Measurements from ENCODE around the gene CAMK2B.

CAMK2B gene

DNA sequence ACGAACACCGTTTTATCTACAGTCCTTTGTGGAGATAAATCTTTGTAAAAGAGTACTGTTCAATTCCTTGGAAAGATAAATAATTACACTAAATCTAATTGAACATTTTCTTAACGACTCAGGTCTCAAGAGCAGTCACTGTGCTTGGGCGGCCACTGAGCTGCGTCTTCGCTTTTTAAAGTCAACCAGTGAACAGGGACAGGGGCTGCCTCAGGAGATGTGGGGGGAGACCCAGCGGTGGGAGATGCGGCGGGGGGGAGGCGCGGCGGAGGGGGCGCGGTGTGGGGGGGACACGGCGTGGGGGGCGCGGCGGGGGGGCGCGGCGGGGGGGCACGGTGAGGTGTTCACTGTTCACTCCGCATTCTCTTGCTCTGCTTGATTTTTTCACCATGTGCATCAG is 39.8 kb downstream of the CAMK2B start:
- DNase-seq = no peak

DNA sequence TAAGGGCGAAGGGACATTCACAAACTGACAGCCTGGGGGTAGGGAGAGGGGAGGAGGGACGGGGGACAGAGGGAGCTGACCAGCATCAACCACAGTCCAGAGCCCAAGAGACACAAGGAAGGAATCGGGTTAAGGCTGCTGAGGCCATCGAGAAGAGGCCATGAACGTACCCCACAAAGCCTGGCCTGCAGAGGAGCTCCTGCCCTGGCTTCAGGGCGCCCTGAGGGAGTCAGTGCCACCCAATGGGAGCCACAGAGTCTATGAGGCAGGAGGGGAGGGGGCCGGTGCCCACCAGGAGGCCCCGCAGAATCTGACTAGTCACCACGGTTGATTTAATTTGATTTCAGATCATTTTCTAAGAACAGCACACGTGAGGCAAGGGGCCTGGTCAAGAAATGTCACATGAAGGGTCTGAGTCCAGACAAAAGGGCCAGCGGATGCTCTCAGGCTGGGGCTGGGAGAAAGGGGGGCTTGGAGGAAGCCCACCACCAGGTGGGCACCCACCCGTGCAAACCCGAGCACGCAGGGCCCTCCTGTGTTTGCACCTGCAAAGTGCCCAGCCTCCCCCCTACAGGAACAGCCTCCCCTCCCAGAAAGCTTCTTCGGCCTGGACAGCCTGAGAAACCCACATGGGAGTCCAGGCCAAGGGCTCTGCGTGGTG is 40.4 kb downstream of the CAMK2B start:
- no peak for DNase-seq

- DNase-seq = no peak
Observed at GRCh38 chr7:44284216-44284615, 41.2 kb downstream of the CAMK2B start.

DNA sequence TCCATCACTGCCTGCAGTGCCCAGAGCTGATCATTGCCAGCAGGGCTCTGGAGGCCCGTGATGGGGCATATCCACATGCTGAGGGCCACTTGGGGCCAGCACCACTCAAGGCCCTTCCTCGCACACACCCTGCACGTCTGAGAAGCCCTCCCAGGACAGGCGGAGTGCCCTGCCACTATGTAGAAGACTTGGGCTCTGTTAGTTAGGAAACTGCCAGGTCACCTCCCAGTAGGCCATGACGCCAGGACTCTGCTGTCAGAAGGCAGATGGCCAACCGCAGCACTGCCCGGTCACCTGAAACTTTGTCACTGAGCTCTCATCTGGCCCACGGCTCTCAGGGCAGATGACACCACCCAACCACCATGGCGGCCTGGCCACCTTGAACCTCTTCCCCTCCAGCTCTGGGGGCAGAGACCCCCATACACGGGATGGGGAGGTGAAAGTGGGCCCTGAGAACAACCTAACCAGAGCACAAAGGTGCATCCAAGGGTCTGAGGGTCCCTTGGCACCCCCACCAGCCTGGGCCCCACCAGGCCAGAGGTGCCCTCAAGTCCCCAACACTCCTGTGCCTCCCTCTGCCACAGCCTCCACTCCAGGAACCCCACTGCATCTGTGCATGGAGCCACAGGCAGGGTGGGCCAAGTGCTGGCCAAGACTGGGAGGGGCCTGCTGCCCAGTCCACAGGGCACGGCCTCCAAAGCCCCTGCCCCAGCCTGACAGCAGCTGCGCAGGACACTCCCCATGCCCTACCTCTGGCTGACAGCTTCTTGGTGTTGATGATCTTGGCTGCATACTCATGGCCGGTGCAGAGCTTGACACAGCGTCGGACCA is 41.8 kb downstream of the CAMK2B start:
- no peak for DNase-seq

- no peak for DNase-seq
Observed at GRCh38 chr7:44282601-44283171, 42.7 kb downstream of the CAMK2B start.

DNA sequence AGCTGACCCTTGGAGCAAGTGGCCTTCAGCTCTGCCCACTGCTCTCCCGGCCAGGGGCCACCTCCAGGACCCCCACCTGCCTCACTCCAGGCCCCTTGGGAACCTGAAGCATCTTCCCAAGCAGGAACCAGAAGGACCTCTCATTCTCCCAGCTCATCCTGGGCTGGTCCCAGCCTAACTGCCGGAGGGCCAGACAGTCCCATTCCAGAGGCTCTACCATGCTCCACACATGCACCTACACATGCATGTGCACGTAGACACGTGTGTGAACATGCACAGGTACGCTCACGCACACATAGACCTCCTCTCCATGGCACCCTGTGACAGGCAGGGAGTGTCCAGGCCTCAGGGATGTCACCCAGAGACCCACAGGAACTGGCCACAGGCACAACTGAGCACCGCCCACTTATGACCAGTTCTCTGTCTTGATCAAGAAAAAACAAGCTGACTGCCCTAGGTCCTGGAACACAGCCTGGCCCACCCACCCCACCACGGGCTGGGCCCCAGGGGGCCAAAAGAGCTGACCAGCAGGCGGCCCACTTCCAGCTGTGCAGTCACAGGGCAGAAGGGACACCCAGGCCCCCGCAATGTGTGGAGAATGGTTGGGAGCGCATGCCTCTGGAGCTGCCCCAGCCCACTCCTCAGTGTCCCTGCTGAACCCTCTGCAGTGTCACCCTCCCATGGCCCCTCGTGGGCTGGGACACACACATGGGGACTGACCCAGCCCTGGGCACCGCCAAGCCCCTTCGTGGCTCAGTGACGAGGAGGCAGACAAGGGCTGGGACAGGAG is 43.4 kb downstream of the CAMK2B start:
- DNase-seq = no peak

DNA sequence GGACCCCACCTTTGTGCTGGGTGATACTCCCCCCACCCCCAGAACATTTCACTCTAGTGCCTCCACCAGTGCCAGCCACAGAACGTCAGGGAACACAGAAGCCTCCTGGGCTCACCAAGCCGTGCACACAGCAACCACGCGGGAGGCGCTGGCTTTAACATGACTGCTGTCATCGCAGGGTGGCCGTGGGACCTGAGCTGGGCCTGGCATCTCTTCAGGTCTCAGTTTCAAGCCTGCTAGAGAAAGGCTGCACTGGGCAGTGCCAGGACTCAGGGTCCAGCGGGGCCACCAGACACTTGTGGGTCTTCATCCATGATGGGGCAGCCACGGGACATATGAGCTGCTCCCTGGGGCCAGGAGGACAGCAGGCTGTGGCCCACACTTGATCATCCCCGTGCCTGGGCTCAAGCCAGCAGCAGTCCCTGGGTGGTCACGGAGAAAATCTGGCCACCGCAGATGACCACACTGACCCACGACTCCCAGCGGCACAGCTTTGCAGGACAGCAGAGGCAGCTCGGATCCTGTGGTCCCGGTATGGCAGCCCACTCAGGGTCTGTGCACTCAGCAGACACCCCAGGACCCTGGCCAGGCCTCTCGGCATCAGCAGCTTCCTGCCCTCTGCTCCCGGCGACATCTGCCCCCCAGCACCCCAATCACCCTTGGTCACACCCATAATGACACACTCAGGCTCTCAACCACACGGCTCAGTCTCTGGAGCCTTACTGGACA is 44.2 kb downstream of the CAMK2B start:
- no peak for DNase-seq

DNA sequence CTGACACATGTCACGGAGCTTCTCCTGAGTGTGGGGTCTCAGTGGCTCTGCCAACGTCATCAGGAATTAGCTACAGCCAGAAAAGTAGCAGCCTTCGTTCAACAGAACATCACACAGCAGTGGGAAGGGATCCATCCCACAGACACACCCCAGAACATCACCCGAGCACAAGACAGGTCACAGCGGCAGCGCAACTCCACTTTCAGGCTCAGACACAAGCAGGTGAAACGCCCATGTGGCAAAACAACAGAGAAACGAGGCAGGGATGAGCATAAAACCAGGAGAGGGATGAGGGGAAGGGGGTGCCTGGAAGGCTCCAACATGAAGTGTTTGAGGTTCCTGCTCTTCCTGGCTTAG is 44.8 kb downstream of the CAMK2B start:
- no peak for DNase-seq

DNA sequence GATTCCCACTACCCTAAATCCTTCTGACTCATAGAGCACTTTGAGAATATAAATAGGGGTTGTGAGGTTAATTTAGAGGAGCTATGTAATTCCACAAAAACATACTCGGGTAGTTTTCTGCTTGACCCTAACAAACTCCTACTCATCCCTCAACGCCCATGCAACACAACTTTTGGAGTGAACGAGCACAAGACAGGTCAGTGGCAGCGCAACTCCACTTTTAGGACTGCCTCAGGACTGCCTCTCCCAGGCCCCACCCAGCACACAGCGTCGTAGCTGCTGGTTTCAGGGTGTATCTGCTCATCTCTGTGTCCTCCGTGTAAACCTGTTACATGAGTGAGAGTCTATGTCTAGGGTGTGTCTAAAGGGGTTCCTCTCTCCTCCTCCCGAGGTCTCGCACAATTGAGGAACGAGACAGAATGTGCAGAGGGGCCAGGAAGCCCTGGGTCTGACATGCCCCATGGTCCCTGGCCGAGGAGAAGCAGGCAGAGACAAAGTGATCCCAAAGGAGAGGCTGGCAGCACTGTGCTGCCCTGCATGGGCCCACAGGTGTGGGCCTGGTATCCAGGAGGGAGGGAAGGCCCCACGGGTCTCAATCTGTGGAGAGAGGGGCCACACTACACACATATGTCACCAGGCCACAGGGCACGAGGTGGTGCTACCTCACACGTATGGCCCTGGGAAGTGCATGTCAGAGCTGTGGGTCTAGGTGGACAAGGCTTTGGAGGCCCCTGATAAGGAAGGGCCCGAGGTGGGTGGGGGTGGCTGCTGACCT is 45.5 kb downstream of the CAMK2B start:
- DNase-seq = no peak

GRCh38 chr7:44279286-44279685 is 46.1 kb downstream of the CAMK2B start:
- DNase-seq = no peak

- no peak for DNase-seq
Observed at GRCh38 chr7:44278451-44279161, 46.8 kb downstream of the CAMK2B start.

GRCh38 chr7:44277851-44278250 is 47.5 kb downstream of the CAMK2B start:
- peak; percentile 14 for DNase-seq

DNA sequence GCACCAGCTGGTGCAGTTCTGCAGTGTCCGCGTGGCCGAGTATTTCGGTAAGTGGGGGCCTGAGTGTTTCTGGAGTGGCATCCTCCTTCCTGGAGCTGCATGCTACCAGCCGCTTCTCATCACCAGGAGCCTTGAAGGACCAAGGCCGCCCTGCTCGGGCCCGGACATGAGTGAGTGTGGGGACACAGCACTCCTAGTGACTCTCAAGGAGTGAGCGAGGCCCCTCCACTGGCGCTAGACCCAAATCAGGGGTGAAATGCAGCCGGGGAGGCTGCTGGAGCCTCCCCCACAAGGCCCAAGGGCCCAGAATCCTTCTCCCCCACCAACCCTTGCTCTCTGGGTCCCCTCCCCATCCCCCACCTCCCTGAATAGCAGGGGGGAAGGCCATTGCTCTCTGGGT is 48.0 kb downstream of the CAMK2B start:
- no peak for DNase-seq

GRCh38 chr7:44276571-44277221 is 48.7 kb downstream of the CAMK2B start:
- DNase-seq = no peak

DNA sequence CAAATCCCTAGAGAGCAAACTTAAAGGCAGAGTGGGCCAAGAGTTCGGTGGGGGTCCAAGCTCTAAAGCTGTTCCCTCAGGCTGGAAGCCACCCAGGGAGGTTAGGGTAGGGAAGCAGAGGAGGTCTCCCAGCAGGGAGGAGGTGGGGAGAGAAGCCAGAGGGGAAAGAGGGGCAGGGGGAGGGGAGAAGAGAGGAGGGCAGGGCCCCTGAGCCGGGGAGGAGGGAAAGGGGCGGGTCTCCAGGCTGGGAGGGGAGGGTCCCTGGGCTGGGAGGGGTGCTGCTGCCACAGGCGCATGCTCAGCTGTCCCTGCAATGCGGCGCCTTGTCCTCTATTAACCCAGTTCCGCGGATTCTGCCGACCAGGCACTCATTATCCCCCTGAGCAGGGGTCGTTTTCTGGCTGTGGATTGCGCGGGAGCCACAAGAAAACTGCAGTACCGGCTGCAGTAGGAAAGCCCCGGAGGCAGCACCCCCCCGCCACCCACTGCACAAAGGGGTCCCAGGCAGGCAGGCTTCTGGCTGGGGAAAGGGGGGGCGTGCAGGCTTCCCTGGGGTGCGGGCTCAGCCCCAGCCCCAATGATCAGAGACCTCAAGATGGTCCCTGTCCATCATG is 49.3 kb downstream of the CAMK2B start:
- DNase-seq = no peak

GRCh38 chr7:44275146-44275545 is 50.2 kb downstream of the CAMK2B start:
- no peak for DNase-seq

GRCh38 chr7:44274623-44274975 is 50.8 kb downstream of the CAMK2B start:
- DNase-seq = no peak

DNA sequence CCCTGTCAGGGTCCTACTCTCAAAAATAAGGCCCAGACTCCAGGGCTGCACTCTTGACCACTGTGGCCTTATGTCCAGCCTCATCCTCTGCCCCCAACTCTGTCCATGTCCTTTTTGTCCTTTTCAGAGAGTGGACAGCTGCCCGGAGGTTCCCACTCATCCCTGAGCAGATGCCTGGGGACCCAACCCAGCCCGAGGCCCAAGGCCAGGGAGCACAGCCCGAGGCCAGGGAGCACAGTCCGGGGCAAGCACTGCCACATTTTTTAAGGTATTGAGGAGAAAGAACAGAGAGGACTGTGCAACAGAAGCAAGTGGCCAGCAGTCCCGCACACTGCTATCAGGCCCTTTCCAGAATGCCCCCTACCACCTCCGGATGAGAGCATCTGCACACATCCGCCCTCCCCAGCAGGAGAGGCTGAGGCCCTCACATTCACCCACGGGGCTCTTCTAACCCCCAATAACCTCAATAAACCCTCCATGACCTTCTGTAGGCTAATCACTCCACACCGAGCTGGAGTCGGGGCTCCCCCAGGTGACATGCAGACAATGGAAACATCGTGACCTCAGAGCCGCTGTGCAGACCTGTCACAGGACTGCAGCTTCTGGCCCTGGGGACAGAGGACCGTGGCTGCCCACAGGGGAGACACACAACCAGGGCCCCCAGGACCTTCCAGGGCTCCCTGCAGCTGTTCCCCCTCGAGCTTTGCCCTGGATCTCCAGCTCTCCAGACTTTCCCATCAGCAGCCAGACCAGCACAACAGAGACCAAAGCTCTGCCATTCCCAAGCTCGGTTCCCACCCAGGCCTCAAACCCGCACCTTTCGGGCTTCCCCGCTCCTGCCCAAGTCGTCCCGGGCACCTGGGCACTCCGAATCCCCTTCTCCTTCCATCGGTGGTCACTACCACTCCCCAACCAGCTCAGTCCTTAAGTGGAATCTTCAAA is 51.4 kb downstream of the CAMK2B start:
- DNase-seq = no peak

DNA sequence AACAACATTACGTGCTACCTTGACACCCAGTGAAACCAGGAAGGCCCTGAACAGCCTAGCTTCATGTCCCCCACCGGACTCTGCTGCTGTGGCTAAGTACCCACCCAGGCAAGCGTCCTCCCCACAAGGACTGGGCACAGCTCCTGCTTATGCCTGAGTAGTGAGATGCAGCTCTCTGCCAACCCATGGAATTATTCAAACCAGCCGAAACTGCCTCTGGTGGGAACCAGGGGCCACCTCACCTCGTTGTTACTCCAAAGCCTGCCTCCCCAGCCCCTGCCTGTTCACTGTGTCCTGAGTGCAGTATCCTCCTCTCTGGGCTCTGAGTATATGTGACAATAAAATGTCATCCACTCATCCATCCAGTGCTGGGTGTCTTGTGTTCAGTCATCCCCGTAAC is 52.4 kb downstream of the CAMK2B start:
- no peak for DNase-seq
